OCI-LY7 (cell line): Measurements from ENCODE around the gene BCO2.

Experiments
- CTCF ChIP-seq: fragments of 200-600 bp; sonication (generic); conservative IDR thresholded peaks from 2 replicates; pipeline ENCODE4 v1.5.1; 2014; ENCODE audit warnings: mild to moderate bottlenecking, antibody characterized with exemption, low read length, moderate library complexity, mixed read lengths
- EZH2phosphoT487 ChIP-seq: fragments of 200-600 bp; sonication (generic); IDR thresholded peaks from 2 replicates; pipeline ENCODE4 v1.6.1; 2018; ENCODE audit warnings: low read depth, borderline replicate concordance, mild to moderate bottlenecking, mixed run types, antibody characterized with exemption, low read length, moderate library complexity, mixed read lengths

- TF ChIP-seq EZH2phosphoT487 (no peak), CTCF (no peak)
Observed at GRCh38 chr11:112176077-112176476, 765 bp downstream of the BCO2 start.
